ENCODE results near the gene BBS12. TPM values are rescaled to one million over a fixed set of nuclear protein-coding genes. Genes with fewer than 3 reads are reported as not detected.
A peak's percentile ranks its signal among the peaks of the same experiment; 100 is the strongest.

BBS12 gene
- total RNA-seq, 1 experiment from 2014 or later = 4.1 TPM

GRCh38 chr4:122715221-122715620, 17.3 kb upstream of the BBS12 start:
- DNase-seq (ENCODE audit: low spot score) = no peak

- DNase-seq (ENCODE audit: low spot score) = peak; percentile 55
Observed at GRCh38 chr4:122716825-122717448, 15.6 kb upstream of the BBS12 start.

- DNase-seq (ENCODE audit: low spot score) = no peak
Observed at GRCh38 chr4:122718281-122718680, 14.2 kb upstream of the BBS12 start.

GRCh38 chr4:122722256-122722655, 10.2 kb upstream of the BBS12 start:
- DNase-seq (ENCODE audit: low spot score) = no peak

GRCh38 chr4:122728856-122729255, 3.6 kb upstream of the BBS12 start:
- DNase-seq (ENCODE audit: low spot score) = no peak

- DNase-seq (ENCODE audit: low spot score) = no peak
Observed at GRCh38 chr4:122731676-122732075, 828 bp upstream of the BBS12 start.

- no peak for DNase-seq (ENCODE audit: low spot score)
Observed at GRCh38 chr4:122733787-122734120, 1.2 kb downstream of the BBS12 start.

- DNase-seq (ENCODE audit: low spot score) = no peak
Observed at GRCh38 chr4:122739174-122739573, 6.7 kb downstream of the BBS12 start.

- DNase-seq (ENCODE audit: low spot score) = no peak
Observed at GRCh38 chr4:122742933-122743829, 10.7 kb downstream of the BBS12 start.

- DNase-seq (ENCODE audit: low spot score) = no peak
Observed at GRCh38 chr4:122744229-122744628, 11.7 kb downstream of the BBS12 start.

GRCh38 chr4:122746485-122746965, 14.0 kb downstream of the BBS12 start:
- DNase-seq (ENCODE audit: low spot score) = no peak

- DNase-seq (ENCODE audit: low spot score) = no peak
Observed at GRCh38 chr4:122747068-122747467, 14.6 kb downstream of the BBS12 start.

GRCh38 chr4:122747883-122748282, 15.4 kb downstream of the BBS12 start:
- DNase-seq (ENCODE audit: low spot score) = peak; percentile 38

GRCh38 chr4:122749704-122750454, 17.4 kb downstream of the BBS12 start:
- no peak for DNase-seq (ENCODE audit: low spot score)

GRCh38 chr4:122755675-122756074, 23.2 kb downstream of the BBS12 start:
- no peak for DNase-seq (ENCODE audit: low spot score)

- DNase-seq (ENCODE audit: low spot score) = no peak
Observed at GRCh38 chr4:122758033-122758432, 25.5 kb downstream of the BBS12 start.

GRCh38 chr4:122759639-122760310, 27.3 kb downstream of the BBS12 start:
- DNase-seq (ENCODE audit: low spot score) = no peak

- no peak for DNase-seq (ENCODE audit: low spot score)
Observed at GRCh38 chr4:122762520-122762919, 30.0 kb downstream of the BBS12 start.

GRCh38 chr4:122762966-122763716, 30.6 kb downstream of the BBS12 start:
- no peak for DNase-seq (ENCODE audit: low spot score)

- no peak for DNase-seq (ENCODE audit: low spot score)
Observed at GRCh38 chr4:122764071-122764820, 31.7 kb downstream of the BBS12 start.
